ENCODE data around the gene RHEBL1.

RHEBL1 gene, protein sequence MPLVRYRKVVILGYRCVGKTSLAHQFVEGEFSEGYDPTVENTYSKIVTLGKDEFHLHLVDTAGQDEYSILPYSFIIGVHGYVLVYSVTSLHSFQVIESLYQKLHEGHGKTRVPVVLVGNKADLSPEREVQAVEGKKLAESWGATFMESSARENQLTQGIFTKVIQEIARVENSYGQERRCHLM

DNA sequence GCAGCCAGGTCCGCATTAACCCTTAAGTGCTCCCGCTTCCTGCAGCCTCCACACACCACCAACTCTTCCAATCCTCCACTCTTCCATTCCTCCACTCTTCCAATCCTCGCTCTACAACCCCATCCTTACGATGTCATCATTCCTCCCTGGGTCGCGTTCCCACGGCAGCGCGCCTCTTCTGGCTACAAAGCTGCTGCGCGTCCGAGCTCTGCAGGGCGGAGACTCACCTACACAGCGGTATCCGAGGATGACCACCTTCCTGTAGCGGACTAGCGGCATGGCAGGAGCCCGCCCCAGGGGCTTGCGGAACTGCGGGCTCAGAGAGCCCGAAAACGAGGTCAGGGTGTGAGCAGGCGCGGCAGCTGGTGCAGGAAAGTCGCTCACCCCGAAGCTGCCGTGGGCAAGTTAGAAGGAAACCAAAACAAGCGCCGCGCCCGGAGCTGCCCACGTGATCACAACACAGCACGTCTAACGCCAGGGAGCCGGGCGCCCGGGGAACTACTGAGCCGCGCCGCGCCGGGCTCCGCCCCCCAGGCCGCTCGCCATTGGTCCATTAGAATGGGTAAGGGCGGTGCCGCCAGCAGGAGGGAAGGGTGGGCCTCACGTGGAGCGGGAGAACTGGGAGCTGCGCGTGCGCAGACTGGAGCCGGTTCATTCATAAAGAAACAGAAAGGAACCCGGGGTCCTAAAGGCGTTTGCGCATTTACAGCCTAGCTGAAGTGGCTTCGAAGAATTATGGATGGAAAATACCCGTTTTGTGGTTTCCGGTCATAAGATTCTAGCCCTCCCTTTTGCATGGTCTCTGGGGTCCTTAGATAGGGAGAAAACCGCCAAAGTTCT is at the start of gene RHEBL1:
RHEBL1 (minus strand) TSS at position 473 of the 840 bp plus-strand sequence; CDS start at position 279, 194 bp downstream.
- peak within 1 kb of the TSS; percentile 60 for H3K9ac ChIP-seq (ENCODE audit: low read length)
- no peaks in the 10 kb centered on the region for H3K27me3 ChIP-seq (ENCODE audit: control insufficient read depth, insufficient read depth, low read length)
- H3K4me1 ChIP-seq (ENCODE audit: control insufficient read depth, insufficient read depth, low read length): peaks cover 8% of the 10 kb centered on the region
- peak within 1 kb of the TSS; percentile 95 for H3K4me3 ChIP-seq (ENCODE audit: low read length)
- H3K9me3 ChIP-seq (ENCODE audit: control insufficient read depth, low read length): no peaks in the 10 kb centered on the region
- H3K36me3 ChIP-seq (ENCODE audit: control insufficient read depth, insufficient read depth, low read length): no peaks in the 10 kb centered on the region

DNA sequence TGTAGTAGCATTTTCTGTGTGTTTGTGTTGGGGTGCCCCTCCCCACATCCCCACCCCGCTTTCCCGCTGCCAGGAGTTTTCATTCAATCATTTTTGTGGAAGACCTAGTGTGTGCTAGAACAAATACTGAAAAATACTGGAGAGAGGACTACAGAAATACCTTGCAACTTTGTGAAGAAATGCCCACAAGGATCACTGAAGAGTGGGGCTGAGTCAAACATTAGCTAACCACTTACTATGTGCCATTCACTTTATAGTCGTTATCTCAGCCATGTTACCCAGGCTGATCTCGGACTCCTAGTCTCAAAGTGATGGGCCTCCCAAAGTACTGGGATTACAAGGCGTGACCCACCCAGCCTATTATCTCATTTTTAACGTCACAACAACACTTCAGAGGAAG is 41.4 kb upstream of the RHEBL1 start:
- Histone ChIP-seq H3K9me3 (ENCODE audit: control insufficient read depth, low read length) (no peaks in the 10 kb centered on the region), H3K9ac (ENCODE audit: low read length) (peak overlapping the region; percentile 95), H3K27me3 (ENCODE audit: control insufficient read depth, insufficient read depth, low read length) (no peaks in the 10 kb centered on the region), H3K4me3 (ENCODE audit: low read length) (peak overlapping the region; percentile 85), H3K4me1 (ENCODE audit: control insufficient read depth, insufficient read depth, low read length) (peaks cover 19% of the 10 kb centered on the region), H3K36me3 (ENCODE audit: control insufficient read depth, insufficient read depth, low read length) (no peaks in the 10 kb centered on the region)

DNA sequence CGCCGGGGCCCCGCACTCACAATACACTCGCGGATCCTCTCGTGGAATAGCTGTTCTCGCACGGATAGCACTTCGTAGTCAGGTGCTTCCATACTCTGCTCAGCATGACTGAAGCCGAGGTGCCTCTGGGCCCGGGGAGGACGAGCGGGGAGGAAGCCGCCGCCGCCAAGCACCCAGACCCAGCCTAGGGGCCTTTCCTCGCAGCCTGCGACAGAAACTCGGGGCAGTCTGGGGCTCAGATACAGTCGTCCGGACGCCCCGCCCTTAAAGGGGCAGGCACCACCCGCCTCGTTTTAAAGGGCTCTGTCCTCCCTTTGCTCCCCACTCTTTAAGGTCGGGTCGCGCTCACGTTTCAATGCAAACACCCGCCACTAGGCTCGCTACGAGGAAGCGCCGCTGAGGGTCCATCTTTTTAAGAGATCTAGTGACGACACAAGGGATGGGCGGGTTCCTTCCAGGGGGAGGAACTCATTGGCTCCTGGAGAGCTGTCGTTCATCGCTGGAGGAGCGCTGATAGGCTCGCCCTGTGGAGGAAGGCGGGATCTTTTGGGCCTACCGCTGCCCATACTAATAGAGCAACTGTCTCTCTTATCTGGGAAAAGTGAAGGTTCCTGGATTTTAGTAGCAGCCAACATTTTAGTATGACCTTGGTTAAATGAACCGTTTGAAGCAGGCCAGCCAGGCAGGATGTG is 40.8 kb upstream of the RHEBL1 start, which contains the start of gene LMBR1L:
LMBR1L (minus strand) TSS at position 384 of the 692 bp plus-strand sequence; CDS start at position 92, 292 bp downstream.
- Histone ChIP-seq H3K4me1 (ENCODE audit: control insufficient read depth, insufficient read depth, low read length) (peaks cover 19% of the 10 kb centered on the region), H3K9me3 (ENCODE audit: control insufficient read depth, low read length) (no peaks in the 10 kb centered on the region), H3K27me3 (ENCODE audit: control insufficient read depth, insufficient read depth, low read length) (no peaks in the 10 kb centered on the region)

DNA sequence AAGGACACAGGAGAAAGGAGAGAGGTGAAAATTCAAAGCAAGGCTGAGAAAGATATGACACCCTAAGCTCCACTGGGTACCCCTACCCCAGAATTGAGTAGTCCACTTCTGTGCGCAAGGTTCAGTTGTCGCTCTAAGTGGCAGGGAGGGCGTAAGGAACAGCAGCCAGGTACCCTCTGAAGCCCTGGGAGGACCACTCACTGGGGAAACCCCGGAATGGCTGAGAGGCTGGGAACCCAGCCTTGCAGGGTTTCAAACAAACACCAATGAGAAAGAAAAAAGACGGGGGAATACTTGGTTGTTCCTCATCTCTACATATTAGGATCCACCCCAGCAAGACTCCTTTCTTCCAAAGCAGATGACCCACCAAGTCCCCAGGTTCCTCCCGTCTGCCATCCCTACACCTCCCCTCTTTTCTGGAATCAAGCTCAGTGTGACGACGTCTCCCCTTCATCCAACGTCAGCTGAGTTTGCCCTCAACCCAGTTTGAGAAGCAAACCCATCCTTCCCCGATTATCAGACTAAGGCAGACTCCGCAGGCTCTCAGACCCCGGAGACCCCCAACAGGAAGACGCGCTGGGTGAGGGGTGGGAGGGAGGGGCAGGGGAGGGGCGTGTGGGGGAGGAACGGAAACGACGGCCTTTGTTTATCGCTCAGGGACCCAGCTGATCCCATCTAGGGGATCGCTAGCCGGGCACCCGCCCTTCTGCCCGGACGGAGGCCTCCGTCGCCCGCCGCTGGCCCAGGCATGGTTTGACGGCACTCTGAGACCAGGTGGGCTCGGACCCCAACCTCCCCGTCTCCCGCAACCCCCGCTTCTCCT is 40.1 kb upstream of the RHEBL1 start:
- H3K36me3 ChIP-seq (ENCODE audit: control insufficient read depth, insufficient read depth, low read length): no peaks in the 10 kb centered on the region
- no peaks in the 10 kb centered on the region for H3K27me3 ChIP-seq (ENCODE audit: control insufficient read depth, insufficient read depth, low read length)
- peaks cover 22% of the 10 kb centered on the region for H3K4me1 ChIP-seq (ENCODE audit: control insufficient read depth, insufficient read depth, low read length)
- peak overlapping the region; percentile 95 for H3K9ac ChIP-seq (ENCODE audit: low read length)
- H3K4me3 ChIP-seq (ENCODE audit: low read length): peak overlapping the region; percentile 85
- no peaks in the 10 kb centered on the region for H3K9me3 ChIP-seq (ENCODE audit: control insufficient read depth, low read length)

More for the DNA sequence above, 40.8 kb upstream of the RHEBL1 start, which contains the start of gene LMBR1L:
- Histone ChIP-seq H3K9ac (ENCODE audit: low read length) (peak within 1 kb of the TSS; percentile 95), H3K36me3 (ENCODE audit: control insufficient read depth, insufficient read depth, low read length) (no peaks in the 10 kb centered on the region), H3K4me3 (ENCODE audit: low read length) (peak within 1 kb of the TSS; percentile 85)

DNA sequence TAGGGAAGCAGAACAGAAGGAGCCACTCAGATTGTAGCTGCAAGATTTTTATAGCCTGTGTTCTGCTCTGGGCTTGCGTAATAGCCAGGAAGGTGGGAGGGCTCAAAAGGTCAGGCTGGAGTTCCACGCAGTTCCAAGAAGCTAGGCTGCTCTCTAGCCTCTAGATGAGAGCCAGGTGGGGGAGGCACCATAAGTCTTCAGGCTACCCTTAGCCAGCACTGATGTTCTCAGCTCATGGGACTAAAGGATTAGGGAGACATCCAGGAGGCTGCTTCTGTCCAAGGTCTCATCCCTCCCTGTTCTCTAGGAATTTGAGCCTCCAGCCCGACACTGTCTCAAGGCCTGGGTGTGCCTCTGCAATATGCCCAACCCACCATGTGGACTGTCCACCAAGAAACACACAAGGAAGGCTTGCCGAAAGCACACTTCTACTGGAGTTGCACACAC is 39.2 kb upstream of the RHEBL1 start:
- Histone ChIP-seq H3K4me3 (ENCODE audit: low read length) (no peak overlapping the region), H3K27me3 (ENCODE audit: control insufficient read depth, insufficient read depth, low read length) (no peaks in the 10 kb centered on the region), H3K4me1 (ENCODE audit: control insufficient read depth, insufficient read depth, low read length) (peaks cover 23% of the 10 kb centered on the region), H3K9me3 (ENCODE audit: control insufficient read depth, low read length) (no peaks in the 10 kb centered on the region), H3K9ac (ENCODE audit: low read length) (no peak overlapping the region), H3K36me3 (ENCODE audit: control insufficient read depth, insufficient read depth, low read length) (no peaks in the 10 kb centered on the region)

DNA sequence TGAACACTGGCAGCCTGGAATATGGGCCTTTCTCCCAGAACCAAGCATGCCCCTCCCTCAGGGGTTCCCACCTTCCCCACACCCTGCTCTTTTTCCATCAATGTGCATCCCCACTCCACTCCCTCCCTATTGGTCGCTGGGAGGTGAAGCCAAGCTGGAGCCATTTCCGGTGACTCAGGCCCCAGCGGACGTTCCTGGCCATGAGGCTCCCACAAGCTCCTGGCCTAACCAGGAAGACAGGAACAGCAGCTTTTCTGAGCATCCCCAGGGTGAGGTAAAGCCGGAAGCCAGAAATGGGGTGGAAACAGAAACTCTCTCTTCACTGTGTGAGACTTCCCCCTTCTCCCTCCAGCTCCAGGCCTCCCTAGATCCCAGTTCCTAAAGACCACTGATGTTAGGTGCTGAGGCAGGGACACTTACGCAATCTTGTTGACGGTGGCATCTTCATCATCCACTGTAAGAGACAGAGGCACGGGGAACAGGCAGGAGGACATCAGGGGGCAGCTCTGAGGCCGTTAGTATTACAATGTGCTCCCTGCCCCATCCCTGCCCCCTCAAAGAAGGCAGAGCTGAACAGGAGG is 35.8 kb upstream of the RHEBL1 start:
- peaks cover 17% of the 10 kb centered on the region for H3K4me1 ChIP-seq (ENCODE audit: control insufficient read depth, insufficient read depth, low read length)
- H3K9ac ChIP-seq (ENCODE audit: low read length): no peak overlapping the region
- no peaks in the 10 kb centered on the region for H3K9me3 ChIP-seq (ENCODE audit: control insufficient read depth, low read length)
- no peaks in the 10 kb centered on the region for H3K27me3 ChIP-seq (ENCODE audit: control insufficient read depth, insufficient read depth, low read length)
- H3K36me3 ChIP-seq (ENCODE audit: control insufficient read depth, insufficient read depth, low read length): peaks cover 19% of the 10 kb centered on the region
- H3K4me3 ChIP-seq (ENCODE audit: low read length): no peak overlapping the region

DNA sequence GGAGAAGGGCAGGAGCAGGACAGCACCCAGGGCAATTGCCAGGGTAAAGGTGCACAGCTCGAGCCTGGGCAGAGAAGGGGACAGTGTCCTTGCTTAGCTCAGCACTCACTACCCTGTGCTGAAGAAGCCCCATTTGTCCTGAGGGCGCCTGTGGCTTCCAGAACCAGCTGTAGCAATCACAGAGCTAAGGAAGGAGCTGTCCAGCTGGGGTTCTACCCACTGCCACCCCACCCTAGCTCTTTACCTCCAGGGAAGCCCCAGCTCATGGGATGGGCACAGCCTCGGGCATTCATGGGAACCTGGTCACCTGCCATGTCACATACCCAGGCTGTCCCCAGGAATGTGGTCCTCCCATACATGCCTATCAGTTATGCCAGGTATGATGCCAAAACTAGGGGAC is 35.0 kb upstream of the RHEBL1 start:
- H3K4me3 ChIP-seq (ENCODE audit: low read length): no peak overlapping the region
- no peaks in the 10 kb centered on the region for H3K9me3 ChIP-seq (ENCODE audit: control insufficient read depth, low read length)
- peaks cover 17% of the 10 kb centered on the region for H3K4me1 ChIP-seq (ENCODE audit: control insufficient read depth, insufficient read depth, low read length)
- no peak overlapping the region for H3K9ac ChIP-seq (ENCODE audit: low read length)
- H3K36me3 ChIP-seq (ENCODE audit: control insufficient read depth, insufficient read depth, low read length): peaks cover 23% of the 10 kb centered on the region
- H3K27me3 ChIP-seq (ENCODE audit: control insufficient read depth, insufficient read depth, low read length): no peaks in the 10 kb centered on the region

DNA sequence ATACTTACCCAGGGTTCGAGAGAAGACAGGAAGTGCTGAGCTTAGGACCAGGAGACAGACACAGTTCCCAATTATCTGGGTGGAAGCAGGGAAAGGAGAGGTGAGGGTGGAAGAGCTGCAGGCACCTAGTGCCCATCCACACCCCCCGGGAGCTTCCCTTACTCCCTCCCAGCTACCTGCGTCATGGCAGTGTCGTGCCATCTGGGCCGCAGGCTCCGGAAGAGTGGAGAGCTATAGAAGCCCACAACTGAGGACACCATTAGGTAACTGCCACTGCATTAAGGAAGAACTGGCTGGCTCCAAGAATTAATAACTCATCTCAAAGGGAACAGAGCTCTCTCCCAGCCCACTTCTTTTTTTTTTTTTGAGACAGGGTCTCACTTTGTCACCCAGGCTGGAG is 30.6 kb upstream of the RHEBL1 start:
- Histone ChIP-seq H3K4me3 (ENCODE audit: low read length) (no peak overlapping the region), H3K9ac (ENCODE audit: low read length) (no peak overlapping the region), H3K36me3 (ENCODE audit: control insufficient read depth, insufficient read depth, low read length) (peaks cover 24% of the 10 kb centered on the region), H3K27me3 (ENCODE audit: control insufficient read depth, insufficient read depth, low read length) (peaks cover 2% of the 10 kb centered on the region), H3K4me1 (ENCODE audit: control insufficient read depth, insufficient read depth, low read length) (peaks cover 4% of the 10 kb centered on the region), H3K9me3 (ENCODE audit: control insufficient read depth, low read length) (no peaks in the 10 kb centered on the region)

DNA sequence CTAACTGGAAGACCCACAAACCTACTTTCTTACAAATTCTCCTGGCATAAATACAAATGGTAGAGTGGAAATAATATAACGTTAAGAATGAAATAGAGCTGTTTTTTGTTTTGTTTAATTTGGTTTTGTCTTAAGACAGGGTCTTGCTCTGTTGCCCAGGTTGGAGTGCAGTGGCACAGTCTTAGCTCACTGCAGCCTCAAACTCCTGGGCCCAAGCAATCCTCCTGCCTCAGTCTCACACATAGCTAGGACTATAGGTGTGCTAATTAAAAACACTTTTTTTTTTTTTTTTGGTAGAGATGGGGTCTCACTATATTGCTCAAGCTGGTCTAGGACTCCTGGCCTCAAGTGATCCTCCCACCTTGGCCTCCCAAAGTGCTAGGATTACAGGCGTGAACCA is 28.9 kb upstream of the RHEBL1 start:
- H3K4me1 ChIP-seq (ENCODE audit: control insufficient read depth, insufficient read depth, low read length): peaks cover 13% of the 10 kb centered on the region
- peaks cover 24% of the 10 kb centered on the region for H3K36me3 ChIP-seq (ENCODE audit: control insufficient read depth, insufficient read depth, low read length)
- H3K4me3 ChIP-seq (ENCODE audit: low read length): no peak overlapping the region
- H3K9ac ChIP-seq (ENCODE audit: low read length): no peak overlapping the region
- H3K9me3 ChIP-seq (ENCODE audit: control insufficient read depth, low read length): no peaks in the 10 kb centered on the region
- H3K27me3 ChIP-seq (ENCODE audit: control insufficient read depth, insufficient read depth, low read length): peaks cover 19% of the 10 kb centered on the region

DNA sequence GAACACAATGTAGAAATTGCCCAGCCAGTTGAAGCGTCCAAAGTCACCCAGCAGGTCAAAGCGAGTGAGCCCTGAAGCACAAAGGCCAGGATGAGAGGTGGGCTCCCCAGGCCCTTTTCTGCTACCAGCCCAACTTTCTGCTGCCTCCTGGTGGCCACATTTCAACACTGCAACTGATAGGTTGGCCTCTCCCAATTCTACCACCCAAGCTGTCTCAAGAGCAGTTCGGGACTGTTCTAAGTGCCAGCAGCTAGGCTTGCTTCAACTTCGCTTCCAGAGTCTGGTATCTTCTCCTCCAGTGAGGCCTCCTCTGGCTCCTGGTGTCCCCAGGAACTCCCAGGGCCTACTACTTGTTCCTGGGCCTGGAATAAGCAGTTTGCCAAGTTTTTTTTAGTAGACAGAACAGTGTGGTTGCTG is 28.3 kb upstream of the RHEBL1 start:
- H3K9ac ChIP-seq (ENCODE audit: low read length): no peak overlapping the region
- H3K4me3 ChIP-seq (ENCODE audit: low read length): no peak overlapping the region
- peaks cover 24% of the 10 kb centered on the region for H3K36me3 ChIP-seq (ENCODE audit: control insufficient read depth, insufficient read depth, low read length)
- H3K9me3 ChIP-seq (ENCODE audit: control insufficient read depth, low read length): no peaks in the 10 kb centered on the region
- H3K27me3 ChIP-seq (ENCODE audit: control insufficient read depth, insufficient read depth, low read length): peaks cover 25% of the 10 kb centered on the region
- H3K4me1 ChIP-seq (ENCODE audit: control insufficient read depth, insufficient read depth, low read length): peaks cover 14% of the 10 kb centered on the region

DNA sequence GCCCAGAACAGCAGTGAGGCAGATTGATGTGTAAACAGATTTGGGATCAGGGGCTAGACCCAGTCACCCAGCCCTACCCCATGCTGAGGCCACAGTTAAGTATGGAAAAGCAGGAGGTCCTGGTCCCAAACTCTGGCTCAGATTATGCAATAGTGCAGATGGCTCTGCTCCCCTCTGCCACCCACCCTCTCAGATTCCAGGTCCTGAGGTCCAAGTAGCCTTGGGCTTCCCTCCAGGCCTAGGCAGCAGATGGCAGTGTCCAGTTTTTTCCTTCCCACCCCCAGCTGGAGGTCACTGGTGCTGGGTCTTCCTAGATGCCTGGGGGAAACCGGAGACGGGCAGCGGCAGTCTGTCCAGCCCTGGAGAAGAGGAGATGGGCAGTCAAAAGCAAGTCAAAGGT is 27.6 kb upstream of the RHEBL1 start:
- Histone ChIP-seq H3K36me3 (ENCODE audit: control insufficient read depth, insufficient read depth, low read length) (peaks cover 20% of the 10 kb centered on the region), H3K9ac (ENCODE audit: low read length) (no peak overlapping the region), H3K4me1 (ENCODE audit: control insufficient read depth, insufficient read depth, low read length) (peaks cover 15% of the 10 kb centered on the region), H3K27me3 (ENCODE audit: control insufficient read depth, insufficient read depth, low read length) (peaks cover 32% of the 10 kb centered on the region), H3K4me3 (ENCODE audit: low read length) (no peak overlapping the region), H3K9me3 (ENCODE audit: control insufficient read depth, low read length) (no peaks in the 10 kb centered on the region)
